HG02973 (cell line): Measurements from ENCODE around the gene OVCH2.
A peak's percentile ranks its signal among the peaks of the same experiment; 100 is the strongest.
"Not testable (repeated sequence)": the region's sequence is repeated elsewhere in the genome, so short reads cannot be mapped to it uniquely, and the experiment has no call there.

Experiments used
- ATAC-seq: cut with Tn5 transposase; IDR thresholded peaks from one replicate; pipeline ENCODE4 v1.9.1; 2021; ENCODE audit warnings: moderate library complexity; ENCODE audit not compliant: unreplicated experiment

The OVCH2 gene, protein sequence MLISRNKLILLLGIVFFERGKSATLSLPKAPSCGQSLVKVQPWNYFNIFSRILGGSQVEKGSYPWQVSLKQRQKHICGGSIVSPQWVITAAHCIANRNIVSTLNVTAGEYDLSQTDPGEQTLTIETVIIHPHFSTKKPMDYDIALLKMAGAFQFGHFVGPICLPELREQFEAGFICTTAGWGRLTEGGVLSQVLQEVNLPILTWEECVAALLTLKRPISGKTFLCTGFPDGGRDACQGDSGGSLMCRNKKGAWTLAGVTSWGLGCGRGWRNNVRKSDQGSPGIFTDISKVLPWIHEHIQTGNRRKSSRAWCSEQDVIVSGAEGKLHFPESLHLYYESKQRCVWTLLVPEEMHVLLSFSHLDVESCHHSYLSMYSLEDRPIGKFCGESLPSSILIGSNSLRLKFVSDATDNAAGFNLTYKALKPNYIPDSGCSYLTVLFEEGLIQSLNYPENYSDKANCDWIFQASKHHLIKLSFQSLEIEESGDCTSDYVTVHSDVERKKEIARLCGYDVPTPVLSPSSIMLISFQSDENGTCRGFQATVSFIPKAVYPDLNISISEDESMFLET

DNA sequence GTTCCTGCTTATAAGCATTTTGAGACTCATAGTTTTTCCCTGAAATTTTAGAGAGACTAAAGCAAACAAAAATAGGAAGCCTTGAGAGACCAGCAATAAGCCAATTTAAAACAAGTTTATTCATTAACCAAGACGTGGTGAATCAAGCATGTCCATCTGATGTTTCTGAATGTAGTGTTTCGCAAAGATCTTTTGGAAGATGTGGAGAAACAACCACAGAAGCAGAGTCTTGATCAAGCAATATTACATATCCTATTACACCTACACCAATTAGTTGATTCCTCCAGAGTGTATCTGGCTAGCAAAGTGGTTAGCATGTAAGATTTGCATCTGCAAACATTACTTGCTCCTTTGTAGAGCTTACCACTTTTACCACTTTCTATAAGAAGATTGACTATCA, at the start of gene OVCH2:
OVCH2 (minus strand) TSS at position 101 of the 400 bp plus-strand sequence; CDS start at position 18, 83 bp downstream.
- ATAC-seq, result no peak

DNA sequence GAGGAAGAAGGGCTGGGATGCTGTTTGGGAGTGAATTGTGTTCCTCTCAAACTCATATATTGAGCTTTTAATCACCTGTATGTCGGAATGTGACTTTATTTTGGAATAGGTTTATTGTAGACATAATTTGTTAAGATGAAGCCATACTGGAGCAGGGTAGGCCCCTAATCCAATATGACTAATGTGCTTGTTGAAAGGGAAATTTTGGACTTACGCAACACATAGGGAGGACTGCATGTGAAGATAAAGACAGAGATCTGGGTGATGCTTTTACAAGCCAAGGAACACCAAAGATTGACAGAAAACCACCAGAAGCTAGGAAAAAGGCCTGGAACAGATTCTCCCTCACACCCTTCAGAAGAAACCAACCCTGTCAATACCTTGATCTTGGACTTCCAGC, 43.2 kb upstream of the OVCH2 start:
- no peak for ATAC-seq

DNA sequence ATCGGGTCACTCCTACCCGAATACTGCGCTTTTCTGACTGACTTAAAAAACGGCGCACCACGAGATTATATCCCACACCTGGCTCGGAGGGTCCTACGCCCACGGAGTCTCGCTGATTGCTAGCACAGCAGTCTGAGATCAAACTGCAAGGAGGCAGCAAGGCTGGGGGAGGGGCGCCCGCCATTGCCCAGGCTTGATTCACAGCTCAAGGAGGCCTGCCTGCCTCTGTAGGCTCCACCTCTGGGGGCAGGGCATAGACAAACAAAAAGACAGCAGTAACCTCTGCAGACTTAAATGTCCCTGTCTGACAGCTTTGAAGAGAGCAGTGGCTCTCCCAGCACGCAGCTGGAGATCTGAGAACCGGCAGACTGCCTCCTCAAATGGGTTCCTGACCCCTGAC, 28.5 kb upstream of the OVCH2 start:
- ATAC-seq, result not testable (repeated sequence)

DNA sequence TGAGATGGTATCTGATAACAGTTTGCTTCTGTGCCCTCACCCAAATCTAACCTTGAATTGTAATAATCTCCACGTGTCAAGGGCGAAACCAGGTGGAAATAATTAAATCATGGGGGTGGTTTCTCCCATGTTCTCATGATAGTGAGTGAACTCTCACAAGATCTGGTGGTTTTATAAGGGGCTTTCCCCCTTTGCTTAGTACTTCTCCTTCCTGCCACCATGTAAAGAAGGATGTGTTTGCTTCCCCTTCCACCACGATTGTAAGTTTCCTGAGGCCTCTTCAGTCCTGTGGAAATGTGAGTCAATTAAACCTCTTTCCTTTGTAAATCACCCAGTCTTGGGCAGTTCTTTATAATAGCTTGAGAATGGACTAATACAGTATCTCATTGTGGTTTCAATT, 8.5 kb upstream of the OVCH2 start:
- no peak for ATAC-seq

DNA sequence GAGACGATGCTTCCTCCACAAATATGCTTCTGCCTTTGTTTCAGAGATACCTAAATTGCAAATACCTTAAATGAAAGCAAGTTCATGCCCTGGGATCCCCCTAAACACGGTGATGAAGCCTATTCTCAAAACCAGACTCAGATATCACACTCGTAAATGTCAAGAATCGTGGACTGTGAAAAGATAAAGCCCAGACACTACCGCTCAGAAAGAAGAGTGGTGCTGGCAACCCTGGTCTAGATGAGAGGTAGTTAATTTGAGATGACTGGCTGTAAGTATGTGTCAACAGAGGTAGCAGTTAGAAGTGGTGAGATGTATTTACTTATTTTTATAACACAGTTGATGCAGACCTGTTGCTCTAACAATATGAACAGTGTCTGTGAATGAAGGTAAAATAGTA, 2.5 kb downstream of the OVCH2 start:
- ATAC-seq, result no peak

DNA sequence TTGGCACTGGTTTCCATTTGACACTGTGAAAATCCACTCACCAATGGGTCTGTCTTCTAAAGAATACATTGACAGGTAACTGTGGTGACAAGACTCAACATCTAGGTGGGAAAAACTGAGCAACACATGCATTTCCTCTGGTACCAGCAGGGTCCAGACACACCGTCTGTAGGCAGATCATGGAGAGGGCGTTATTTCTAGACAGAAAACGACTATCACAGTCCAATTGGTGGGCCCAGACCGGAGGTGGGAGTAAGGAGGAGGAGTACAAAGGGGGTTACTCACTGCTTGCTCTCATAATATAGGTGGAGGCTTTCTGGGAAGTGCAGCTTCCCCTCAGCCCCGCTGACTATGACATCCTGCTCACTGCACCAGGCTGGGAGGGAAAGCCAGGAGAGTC, 9.9 kb downstream of the OVCH2 start:
- no peak for ATAC-seq

DNA sequence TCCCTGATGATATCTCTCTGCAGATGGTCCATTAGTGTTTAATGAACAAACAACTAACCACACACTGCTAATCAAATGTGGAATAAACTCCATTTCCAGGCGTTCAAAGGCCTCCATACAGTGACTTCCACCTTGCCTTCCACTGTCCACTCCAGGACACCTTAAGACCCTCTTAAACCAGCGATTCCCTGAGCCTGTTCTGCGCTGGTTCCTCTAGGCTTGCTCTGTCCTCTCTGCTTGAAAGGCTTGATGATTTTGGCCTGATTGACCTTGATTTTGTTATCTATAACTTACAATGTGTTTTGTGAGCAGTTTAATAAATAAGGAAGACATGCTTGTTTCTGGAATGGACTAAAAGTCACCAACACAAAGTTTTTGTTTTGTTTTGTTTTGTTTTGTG, 12.0 kb downstream of the OVCH2 start:
- no peak for ATAC-seq

DNA sequence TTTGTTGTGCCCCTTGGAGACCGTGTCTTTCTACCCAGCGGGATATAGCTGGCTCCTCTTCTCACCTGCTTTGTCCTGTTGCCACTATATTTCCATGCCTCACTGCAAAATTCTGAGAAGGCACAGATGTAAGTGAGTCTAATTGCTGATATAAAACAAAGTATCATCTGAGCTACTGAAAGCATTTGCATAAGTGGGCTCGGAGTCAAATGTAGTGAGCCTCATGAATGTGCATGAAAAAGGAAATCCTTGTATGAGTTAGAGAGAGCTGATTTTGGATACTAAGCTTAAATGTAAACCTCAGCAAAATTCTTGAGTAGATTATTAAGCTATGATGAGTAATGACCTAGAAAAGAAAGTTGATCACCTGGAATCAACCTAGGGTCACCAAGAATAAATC, 13.9 kb downstream of the OVCH2 start:
- no peak for ATAC-seq

DNA sequence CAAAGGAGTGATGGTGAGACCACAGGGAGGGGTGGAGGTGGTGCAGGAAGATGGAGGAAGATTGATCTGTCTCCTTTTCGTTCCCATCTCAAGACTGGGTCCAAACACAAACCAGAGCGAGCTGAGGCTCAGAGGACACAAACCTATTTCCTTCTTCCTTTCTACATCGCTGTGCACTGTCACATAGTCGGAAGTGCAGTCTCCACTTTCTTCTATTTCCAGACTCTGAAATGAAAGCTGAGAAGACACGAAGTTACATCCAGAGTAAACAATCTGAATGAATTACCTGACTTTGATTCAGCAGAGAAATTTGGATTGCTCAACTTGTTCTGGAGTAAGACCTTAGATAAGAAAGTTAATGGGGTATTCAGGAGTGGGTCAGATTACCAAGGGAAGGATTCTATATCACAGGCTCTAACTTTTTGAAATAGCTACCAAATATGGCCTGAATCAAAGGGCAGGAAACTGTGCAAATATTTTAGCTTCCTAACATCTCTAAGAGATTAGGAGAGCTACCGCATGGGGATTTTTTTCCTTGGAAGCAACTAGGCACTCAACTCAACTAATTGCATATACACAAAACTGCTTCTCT, 14.4 kb downstream of the OVCH2 start:
- ATAC-seq, result no peak

DNA sequence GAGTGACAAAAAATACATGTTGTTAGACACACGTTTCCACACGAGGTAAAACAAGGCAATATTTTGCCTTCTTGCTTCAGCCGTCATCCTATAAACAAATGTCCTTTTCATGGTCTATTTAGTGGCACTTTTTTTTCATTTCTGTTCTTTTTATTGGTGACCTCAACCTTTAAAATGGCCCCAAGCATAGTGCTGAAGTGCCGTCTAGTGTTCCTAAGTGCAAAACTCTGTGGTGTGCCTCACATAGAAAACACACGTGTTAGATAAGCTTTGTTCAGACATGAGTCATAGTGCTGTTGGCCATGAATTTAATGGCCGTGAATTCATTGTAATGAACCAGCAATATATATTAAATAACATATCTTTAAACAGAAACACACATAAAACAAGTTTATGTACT, 15.6 kb downstream of the OVCH2 start:
- ATAC-seq, result no peak

DNA sequence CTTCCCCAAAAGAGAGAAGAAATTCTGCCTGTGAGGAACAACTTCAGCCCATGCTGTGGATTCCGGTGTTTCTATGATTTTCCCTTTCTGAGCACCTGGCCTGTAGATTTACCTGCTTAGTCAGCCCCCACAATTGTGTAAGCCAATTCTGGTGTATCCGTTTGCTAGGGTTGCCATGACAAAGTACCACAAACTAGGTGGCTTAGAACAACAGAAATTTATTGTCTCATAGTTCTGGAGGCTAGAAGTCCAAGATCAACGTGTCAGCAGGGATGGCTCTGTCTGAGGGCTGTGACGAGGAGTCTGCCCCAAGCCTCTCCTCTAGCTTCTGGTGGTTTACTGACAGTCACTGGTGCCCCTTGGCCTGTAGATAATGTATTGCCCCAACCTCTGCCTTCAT, 17.0 kb downstream of the OVCH2 start:
- ATAC-seq, result no peak

DNA sequence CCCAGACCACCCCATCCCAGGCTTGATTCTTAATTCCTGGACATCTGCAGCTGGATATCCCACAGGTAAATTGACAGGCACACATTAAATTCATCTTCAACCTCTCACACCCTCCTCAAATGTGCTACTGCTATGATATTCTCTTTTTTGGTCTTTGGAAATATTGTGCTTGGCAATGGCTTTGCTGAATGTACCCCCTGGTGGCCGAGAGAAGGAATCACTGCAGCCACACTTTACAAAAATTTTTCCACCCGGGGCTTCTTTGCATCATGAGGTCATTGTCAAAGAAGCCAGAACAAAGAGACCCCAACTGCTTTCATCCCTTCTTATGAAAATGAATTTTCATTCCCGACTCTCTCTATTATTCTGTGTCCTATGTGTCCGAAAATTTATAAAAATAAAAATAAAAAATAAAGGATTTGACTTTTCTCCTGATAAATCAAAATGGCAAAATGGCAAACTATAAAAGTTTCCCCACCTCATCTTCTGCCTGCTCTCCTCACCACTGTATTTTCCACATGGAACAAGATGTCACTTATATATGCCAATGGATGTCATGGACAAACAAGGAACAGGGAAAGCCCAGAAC, 17.9 kb downstream of the OVCH2 start:
- ATAC-seq, result no peak

DNA sequence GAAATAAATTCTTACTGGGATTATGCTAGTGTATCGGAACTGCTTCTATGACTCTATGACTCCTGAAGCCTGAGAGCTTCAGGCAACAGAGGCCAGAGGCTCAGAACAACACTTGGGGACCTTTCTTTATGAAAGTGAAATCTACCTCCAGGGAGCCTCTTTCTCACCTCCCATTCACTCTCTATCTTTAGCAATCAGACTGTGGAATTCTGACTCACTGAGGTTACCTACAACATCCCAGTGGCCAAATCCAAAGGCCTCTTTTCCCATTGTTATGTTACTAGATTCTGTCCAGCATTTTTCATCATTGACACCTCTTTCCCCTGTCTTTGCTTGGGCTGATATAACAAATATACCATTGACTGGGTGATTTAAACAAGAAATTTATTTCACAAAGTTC, 18.9 kb downstream of the OVCH2 start:
- ATAC-seq, result no peak

DNA sequence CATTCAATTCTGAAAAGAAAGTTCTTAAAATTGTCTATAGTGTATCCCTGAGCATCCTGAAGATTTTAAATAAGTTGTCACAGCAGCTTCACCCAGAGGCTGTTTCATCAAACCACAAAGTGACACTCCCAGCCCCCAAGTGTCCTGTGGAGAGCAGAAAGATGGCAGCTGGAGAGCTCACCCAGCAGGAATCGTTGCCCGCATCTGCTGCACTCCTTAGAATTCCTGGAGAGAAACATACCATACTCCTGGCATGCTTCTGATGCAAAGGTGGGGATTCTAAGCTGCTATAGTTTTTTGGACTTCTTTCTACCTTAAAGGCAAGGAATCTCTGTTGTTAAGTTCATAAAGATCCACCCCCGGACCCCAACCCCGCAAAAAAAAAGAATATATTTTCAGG, 19.5 kb downstream of the OVCH2 start:
- ATAC-seq, result no peak

DNA sequence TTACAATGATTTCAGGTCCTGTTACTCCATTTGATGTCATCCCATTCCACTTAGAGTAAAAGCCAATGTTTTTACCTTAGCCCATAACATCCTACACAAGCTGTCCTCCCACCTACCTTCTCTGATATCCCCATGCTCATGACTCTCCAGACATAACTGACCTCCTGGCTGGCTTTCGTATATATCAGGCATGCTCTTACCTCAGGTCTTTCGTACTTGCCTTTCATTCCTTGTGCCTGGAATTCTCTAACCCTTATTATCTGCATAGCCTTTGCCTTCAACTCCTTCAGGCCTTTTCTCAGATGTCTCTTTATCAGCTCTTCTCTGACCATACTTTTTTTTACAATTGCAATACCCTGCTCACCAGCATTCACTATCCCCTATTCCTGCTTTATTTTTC, 22.7 kb downstream of the OVCH2 start:
- no peak for ATAC-seq

DNA sequence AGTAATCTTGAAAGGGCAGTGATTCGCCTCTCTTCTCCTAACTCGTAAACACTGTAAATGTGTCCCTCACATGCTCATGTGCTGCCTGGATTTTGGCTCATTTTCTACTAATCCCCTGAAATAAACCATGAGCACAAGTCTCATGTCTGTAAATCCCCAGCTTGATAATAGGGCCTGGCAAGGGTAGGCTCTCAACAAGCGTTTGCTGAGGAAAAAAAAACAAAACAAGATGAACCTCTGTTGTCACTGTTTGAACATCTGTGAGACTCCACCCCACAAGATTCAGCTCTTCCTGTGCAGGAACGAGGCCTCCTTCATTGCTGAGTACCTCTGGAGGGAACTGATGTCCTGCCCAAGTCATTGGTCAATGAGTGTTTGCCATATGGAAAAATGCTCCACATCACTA, 28.5 kb downstream of the OVCH2 start:
- no peak for ATAC-seq

DNA sequence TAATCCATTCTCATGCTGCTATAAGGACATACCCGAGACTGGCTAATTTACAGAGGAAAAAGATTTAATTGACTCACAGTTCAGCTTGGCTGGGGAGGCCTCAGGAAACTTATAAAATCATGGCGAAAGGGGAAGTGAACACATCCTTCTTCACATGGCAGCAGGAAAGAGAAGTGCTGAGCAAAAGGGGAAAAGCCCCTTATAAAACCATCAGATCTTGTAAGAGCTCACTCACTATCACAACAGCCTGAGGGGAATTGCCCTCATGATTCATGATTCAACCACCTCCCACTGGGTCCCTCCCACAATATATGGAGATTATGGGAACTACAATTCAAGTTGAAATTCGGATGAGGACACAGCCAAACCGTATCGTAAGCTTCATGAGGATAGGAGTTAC, 29.2 kb downstream of the OVCH2 start:
- ATAC-seq, result no peak

DNA sequence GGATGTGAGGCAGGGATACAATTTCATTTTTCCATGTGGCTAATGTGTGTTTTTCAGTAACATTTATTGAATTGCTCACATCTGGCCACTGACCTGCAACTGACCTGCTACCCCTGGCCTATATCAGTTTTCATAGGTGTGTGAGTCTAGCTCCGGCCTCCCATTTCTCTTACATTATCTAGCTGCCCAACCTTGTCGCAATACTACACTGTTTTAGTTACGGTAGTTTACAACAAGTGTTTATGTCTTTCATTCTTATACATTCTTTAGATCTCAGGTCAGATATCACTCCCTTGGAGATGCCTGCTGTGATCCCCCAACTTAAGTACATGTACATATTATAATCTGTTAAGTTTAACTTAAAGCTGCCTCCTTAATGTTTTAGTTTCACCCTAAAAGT, 30.6 kb downstream of the OVCH2 start:
- no peak for ATAC-seq

DNA sequence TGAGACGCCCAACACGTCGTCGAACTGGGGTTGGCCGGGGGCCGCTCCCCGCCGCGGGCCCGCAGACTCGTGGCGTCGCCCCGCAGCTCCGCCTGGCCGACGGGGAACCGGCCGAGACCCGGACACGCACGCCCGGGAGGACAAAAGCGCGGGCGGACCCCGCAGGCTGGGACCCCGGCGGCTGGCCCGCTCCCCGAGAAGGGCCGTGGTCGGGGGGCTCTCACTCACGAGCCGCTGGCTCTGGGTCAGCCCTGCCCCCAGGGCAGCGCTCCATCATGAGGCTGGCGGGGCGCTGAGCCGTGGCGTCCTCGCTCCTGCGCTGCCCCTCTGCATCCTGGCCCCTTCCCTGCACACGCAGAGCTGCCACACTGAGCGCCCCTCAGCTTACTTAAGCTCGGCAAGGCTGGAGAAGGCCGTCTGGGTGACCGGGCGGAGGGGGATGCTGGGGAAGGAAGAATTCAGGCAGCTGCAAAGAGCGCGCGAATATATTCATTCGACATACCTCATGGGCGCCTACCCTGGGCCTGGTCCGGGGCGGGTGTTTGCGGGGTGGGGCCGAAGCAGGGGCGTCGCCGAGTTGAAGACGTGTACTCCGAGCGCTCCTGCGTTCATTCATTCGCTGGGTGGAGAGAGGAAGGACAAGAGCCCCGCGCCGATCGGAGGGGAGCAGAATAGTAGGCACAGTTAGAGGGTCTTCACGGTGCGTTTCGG, 32.4 kb downstream of the OVCH2 start:
- no peak for ATAC-seq

DNA sequence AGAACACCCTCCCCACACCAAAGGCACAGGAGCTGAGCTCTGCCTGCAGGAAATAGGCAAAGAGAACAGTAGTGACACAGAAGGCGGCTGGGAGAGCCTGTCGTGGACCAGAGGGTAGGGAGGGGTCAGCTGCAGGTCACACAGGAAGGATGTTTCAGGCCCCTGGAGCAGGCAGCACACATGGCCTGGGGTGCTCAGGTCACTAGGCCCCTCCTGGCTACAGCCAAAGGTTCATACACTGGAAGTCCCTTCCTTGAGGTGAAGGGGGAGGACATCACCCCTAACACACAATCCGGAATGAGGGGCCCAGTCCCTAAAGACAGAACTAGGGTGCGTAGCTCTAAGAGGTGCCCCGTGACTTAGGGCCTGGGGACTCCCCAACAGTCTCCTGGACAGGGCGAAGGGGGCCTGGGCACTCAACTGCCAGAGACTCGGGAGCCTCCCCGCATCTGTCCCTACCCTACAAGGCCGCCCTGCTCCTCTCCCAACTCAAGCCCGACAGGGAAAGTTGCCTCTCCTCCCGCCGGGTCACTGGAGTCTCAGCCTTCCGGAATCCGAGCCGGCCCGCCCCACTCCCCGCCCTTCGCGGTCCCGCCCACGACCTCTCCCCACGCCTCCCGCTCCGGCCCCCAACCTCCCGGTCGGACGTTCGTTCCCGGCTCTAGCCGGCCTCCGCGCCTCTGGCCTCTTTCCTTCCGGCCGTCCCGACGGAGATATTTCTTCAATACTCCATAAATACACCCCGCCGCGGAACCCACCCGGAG, 33.1 kb downstream of the OVCH2 start, which contains the start of gene CYB5R2:
CYB5R2 (minus strand) TSS at position 541 of the 764 bp plus-strand sequence. CDS start 675 bp downstream, outside the sequence.
- peak; percentile 37 for ATAC-seq
